Right lobe of liver (tissue), 4 donors: ENCODE data around the gene BMP8A.
"Not testable (repeated sequence)": the region's sequence is repeated elsewhere in the genome, so short reads cannot be mapped to it uniquely, and the experiment has no call there.

Experiments used
- CTCF ChIP-seq, 4 donors: fragments of 200-600 bp in 3 of 4; fragments of 450-650 bp in 1 of 4; IDR thresholded peaks; one replicate each; pipeline versions ENCODE4 v1.5.1 to v1.8.0; 2016 to 2022; ENCODE audit warnings: antibody characterized with exemption in 4 of 4, mild to moderate bottlenecking in 2 of 4
- POLR2A ChIP-seq: fragments of 450-650 bp; IDR thresholded peaks from one replicate; pipeline ENCODE4 v1.6.1; 2017; ENCODE audit warnings: antibody characterized with exemption, mild to moderate bottlenecking
- donor health status: DM: no; HTN: no; CAD: no.
- donor health status: DM: no; HTN: no; CAD: no.
- donor health status: DM: no; HTN: yes; CAD: no.

GRCh38 chr1:39498821-39499220 lies 7.4 kb downstream of the BMP8A start:
- TF ChIP-seq CTCF (IDR thresholded peaks at IDR 0.05); POLR2A: not testable (repeated sequence)
